ENCODE measurements around the gene ITIH5.

ITIH5 gene

GRCh38 chr10:7520507-7521485, 146.0 kb downstream of the ITIH5 start:
- DNase-seq (ENCODE audit: low read depth in 2 of 2): no peak

GRCh38 chr10:7519351-7519750, 147.4 kb downstream of the ITIH5 start:
- DNase-seq (ENCODE audit: low read depth in 2 of 2): no peak

- no peak for DNase-seq (ENCODE audit: low read depth in 2 of 2)
Measured at GRCh38 chr10:7518693-7519092, 148.1 kb downstream of the ITIH5 start.

- DNase-seq (ENCODE audit: low read depth in 2 of 2): no peak
Measured at GRCh38 chr10:7515439-7515838, 151.3 kb downstream of the ITIH5 start.

GRCh38 chr10:7513936-7514335, 152.8 kb downstream of the ITIH5 start:
- no peak for DNase-seq (ENCODE audit: low read depth in 2 of 2)

- DNase-seq (ENCODE audit: low read depth in 2 of 2): no peak
Measured at GRCh38 chr10:7513455-7513854, 153.3 kb downstream of the ITIH5 start.

- no peak for DNase-seq (ENCODE audit: low read depth in 2 of 2)
Measured at GRCh38 chr10:7512487-7512886, 154.3 kb downstream of the ITIH5 start.

- no peak for DNase-seq (ENCODE audit: low read depth in 2 of 2)
Measured at GRCh38 chr10:7511612-7512011, 155.2 kb downstream of the ITIH5 start.

Data from stimulated activated CD4-positive, alpha-beta T cell treated with anti-CD3 and anti-CD28 coated beads, Interleukin-1b, Interleukin-23, amount 100 ng/mL, for 4 hours (primary cell).